ENCODE results near the gene DMRTA2.

- TF ChIP-seq CTCF (IDR thresholded peaks at IDR 0.05) (no peak), POLR2A (IDR thresholded peaks at IDR 0.05) (no peak), POLR2AphosphoS5 (IDR thresholded peaks at IDR 0.05) (no peak), EP300 (IDR thresholded peaks at IDR 0.05) (no peak)
Measured at GRCh38 chr1:50417507-50417906, 5.7 kb downstream of the DMRTA2 start.
